Midbrain (tissue), 1 donor: ENCODE data around the gene MARCHF9.
"Not testable (repeated sequence)": the region's sequence is repeated elsewhere in the genome, so short reads cannot be mapped to it uniquely, and the experiment has no call there.

Source experiments
- DNase-seq: peaks from one replicate; lab custom pipeline; 2025; lab: John Stamatoyannopoulos, UW

Gene MARCHF9

GRCh38 chr12:57771236-57771872, 16.5 kb downstream of the MARCHF9 start:
- no peak for DNase-seq

- DNase-seq = peak; percentile 95
Observed at GRCh38 chr12:57771873-57772428, 17.0 kb downstream of the MARCHF9 start, which contains the start of gene METTL1. Gene METTL1, minus strand, starts transcription at chr12:57772105. Its CDS starts 22 bp downstream, at chr12:57772083.

- peak; percentile 54 for DNase-seq
Observed at GRCh38 chr12:57772429-57773322, 17.8 kb downstream of the MARCHF9 start, which contains the start of gene EEF1AKMT3. Gene EEF1AKMT3, plus strand, starts transcription at chr12:57772614. Its CDS starts 111 bp downstream, at chr12:57772725.

GRCh38 chr12:57774634-57775033, 19.7 kb downstream of the MARCHF9 start:
- DNase-seq = not testable (repeated sequence)

- no peak for DNase-seq
Observed at GRCh38 chr12:57775044-57775443, 20.1 kb downstream of the MARCHF9 start.

- DNase-seq = no peak
Observed at GRCh38 chr12:57775563-57776246, 20.8 kb downstream of the MARCHF9 start.

GRCh38 chr12:57776247-57776587, 21.3 kb downstream of the MARCHF9 start:
- DNase-seq = no peak

- no peak for DNase-seq
Observed at GRCh38 chr12:57777367-57777766, 22.5 kb downstream of the MARCHF9 start.

- no peak for DNase-seq
Observed at GRCh38 chr12:57777911-57778310, 23.0 kb downstream of the MARCHF9 start.

GRCh38 chr12:57779736-57780135, 24.8 kb downstream of the MARCHF9 start:
- DNase-seq = no peak

- no peak for DNase-seq
Observed at GRCh38 chr12:57780284-57780897, 25.5 kb downstream of the MARCHF9 start.

GRCh38 chr12:57781244-57781643, 26.3 kb downstream of the MARCHF9 start:
- DNase-seq = no peak

GRCh38 chr12:57781801-57782200, 26.9 kb downstream of the MARCHF9 start:
- DNase-seq = no peak

GRCh38 chr12:57782243-57782607, 27.3 kb downstream of the MARCHF9 start:
- no peak for DNase-seq

- DNase-seq = peak; percentile 96
Observed at GRCh38 chr12:57782608-57783465, 27.9 kb downstream of the MARCHF9 start, which contains the start of gene TSFM. Gene TSFM, plus strand, starts transcription at chr12:57782787. Its CDS starts 15 bp downstream, at chr12:57782802.

- DNase-seq = no peak
Observed at GRCh38 chr12:57783466-57783801, 28.5 kb downstream of the MARCHF9 start.

- no peak for DNase-seq
Observed at GRCh38 chr12:57783861-57784260, 29.0 kb downstream of the MARCHF9 start.

GRCh38 chr12:57793920-57794319, 39.0 kb downstream of the MARCHF9 start:
- DNase-seq = no peak

GRCh38 chr12:57795354-57795753, 40.5 kb downstream of the MARCHF9 start:
- DNase-seq = no peak

GRCh38 chr12:57796996-57797395, 42.1 kb downstream of the MARCHF9 start:
- no peak for DNase-seq

GRCh38 chr12:57797933-57798332, 43.0 kb downstream of the MARCHF9 start:
- DNase-seq = no peak
